Measurements from ENCODE around the gene SLAMF1.

- no peak for TF ChIP-seq POLR2A (IDR thresholded peaks at IDR 0.05)
- no peak for TF ChIP-seq CTCF (IDR thresholded peaks at IDR 0.05)
These were observed 78.8 kb downstream of the SLAMF1 start for GRCh38 chr1:160567858-160568682.

All from uterus (tissue), 2 donors.